SK-N-SH (cell line): ENCODE data around the gene GADL1. TPM values are rescaled to one million over a fixed set of nuclear protein-coding genes. Genes with fewer than 3 reads are reported as not detected.

Experiments used
- CTCF ChIA-PET: fragments of 300-600, 350-600 bp; formaldehyde crosslinking; extraction: SDS; loops from one replicate; lab custom pipeline; 2021; lab: Yijun Ruan, JAX
- POLR2A ChIA-PET: fragments of 350-600 bp; sonication (Branson Sonifier 250); formaldehyde crosslinking; extraction: SDS; loops from one replicate; lab custom pipeline; 2020; ENCODE audit warnings: antibody characterized with exemption, inconsistent platforms; lab: Yijun Ruan, JAX
- DNase-seq: peaks from one replicate; pipeline ENCODE4 v3.0.0; 2012
- H2AFZ ChIP-seq: fragments of 200-600 bp; sonication (generic); 2 replicates; pipeline ENCODE4 v1.8.1; 2016; ENCODE audit warnings: antibody characterized with exemption, mild to moderate bottlenecking, low read depth
- H3F3A ChIP-seq: fragments of 200-600 bp; sonication (generic); replicated peaks from 2 replicates; pipeline ENCODE3; 2016; ENCODE audit warnings: antibody characterized with exemption, mild to moderate bottlenecking; ENCODE audit not compliant: insufficient read depth
- H3K27ac ChIP-seq, 2 experiments: fragments of 200-500 bp in 1 of 2; fragments of 200-600 bp in 1 of 2; sonication (Bioruptor generic) in 1 of 2; sonication (generic), shearing (Covaris generic) in 1 of 2; 2 replicates each; pipeline versions ENCODE4 v1.5.1 to v1.6.1; 2014 to 2016; ENCODE audit warnings: low read depth in 2 of 2, inconsistent platforms in 1 of 2, low read length in 1 of 2, mild to moderate bottlenecking in 1 of 2, mixed read lengths in 1 of 2
- H3K27me3 ChIP-seq: fragments of 200-600 bp; sonication (generic), shearing (Covaris generic); 2 replicates; pipeline ENCODE4 v1.6.1; 2016; ENCODE audit warnings: mixed run types; ENCODE audit not compliant: insufficient read depth
- H3K36me3 ChIP-seq, 2 experiments: fragments of 200-500 bp in 1 of 2; fragments of 200-600 bp in 1 of 2; sonication (Bioruptor generic) in 1 of 2; sonication (generic) in 1 of 2; replicated peaks in 1 of 2; 2 replicates each; pipeline versions ENCODE3 to v1.5.1; 2014 to 2016; ENCODE audit warnings: low read length in 1 of 2, mild to moderate bottlenecking in 1 of 2; ENCODE audit not compliant: insufficient read depth in 2 of 2, control insufficient read depth in 1 of 2
- H3K4me1 ChIP-seq, 2 experiments: fragments of 200-500 bp in 1 of 2; fragments of 200-600 bp in 1 of 2; sonication (Bioruptor generic) in 1 of 2; sonication (generic), shearing (Covaris generic) in 1 of 2; 2 replicates each; pipeline versions ENCODE4 v1.5.1 to v1.6.1; 2014 to 2016; ENCODE audit warnings: low read depth in 1 of 2, low read length in 1 of 2, mixed run types in 1 of 2; ENCODE audit not compliant: insufficient read depth in 2 of 2, control insufficient read depth in 1 of 2
- H3K4me2 ChIP-seq: fragments of 200-600 bp; sonication (generic), shearing (Covaris generic); 2 replicates; pipeline ENCODE4 v1.6.1; 2017; ENCODE audit warnings: mixed run types
- H3K4me3 ChIP-seq, 2 experiments: fragments of 200-500 bp in 1 of 2; fragments of 200-600 bp in 1 of 2; sonication (Bioruptor generic) in 1 of 2; sonication (generic), shearing (Covaris generic) in 1 of 2; 2 replicates each; pipeline versions ENCODE4 v1.5.1 to v1.8.1; 2014 to 2016; ENCODE audit warnings: low read depth in 2 of 2, inconsistent platforms in 1 of 2, low read length in 1 of 2, mild to moderate bottlenecking in 1 of 2, mixed read lengths in 1 of 2, moderate library complexity in 1 of 2
- H3K79me2 ChIP-seq: fragments of 200-600 bp; sonication (generic); 2 replicates; pipeline ENCODE4 v1.8.1; 2017; ENCODE audit warnings: mild to moderate bottlenecking; ENCODE audit not compliant: insufficient read depth
- H3K9ac ChIP-seq: fragments of 200-600 bp; sonication (generic); 2 replicates; pipeline ENCODE4 v1.6.1; 2017; ENCODE audit warnings: mixed run types
- H3K9me2 ChIP-seq: fragments of 200-600 bp; sonication (generic); 2 replicates; pipeline ENCODE4 v1.6.1; 2017; ENCODE audit warnings: mixed run types
- H3K9me3 ChIP-seq: fragments of 200-600 bp; sonication (generic); 2 replicates; pipeline ENCODE4 v1.6.1; 2017; ENCODE audit warnings: mixed run types, mild to moderate bottlenecking, moderate library complexity
- H4K20me1 ChIP-seq: fragments of 200-600 bp; sonication (generic); 2 replicates; pipeline ENCODE4 v1.6.1; 2017; ENCODE audit warnings: mild to moderate bottlenecking, mixed run types; ENCODE audit not compliant: insufficient read depth
- CHD2 ChIP-seq: fragments of 150-350 bp; IDR thresholded peaks from 2 replicates; pipeline ENCODE4 v1.6.1; 2018; ENCODE audit warnings: low read length; ENCODE audit not compliant: partially characterized antibody
- CTCF ChIP-seq: fragments of 200-600 bp; sonication (generic); IDR thresholded peaks from 2 replicates; pipeline ENCODE4 v1.6.1; 2017; ENCODE audit warnings: antibody characterized with exemption, mild to moderate bottlenecking, moderate library complexity
- FOSL2 ChIP-seq: IDR thresholded peaks from 2 replicates; pipeline ENCODE4 v1.4.0; 2012; ENCODE audit warnings: low read depth, mild to moderate bottlenecking, moderate library complexity, borderline replicate concordance
- GABPA ChIP-seq: IDR thresholded peaks from 2 replicates; pipeline ENCODE4 v1.4.0; 2012; ENCODE audit warnings: low read depth, mild to moderate bottlenecking
- JUND ChIP-seq: IDR thresholded peaks from 2 replicates; pipeline ENCODE4 v1.4.0; 2012
- NFIC ChIP-seq: IDR thresholded peaks from 2 replicates; pipeline ENCODE4 v1.4.0; 2012; ENCODE audit warnings: borderline replicate concordance
- ZBTB33 ChIP-seq: IDR thresholded peaks from 2 replicates; pipeline ENCODE4 v1.4.0; 2012; ENCODE audit warnings: low read depth, borderline replicate concordance
- WGBS: methylation state at CpG from one replicate; pipeline ENCODE4 v1.1.6; 2017; ENCODE audit warnings: low lambda C conversion rate; 5-methylcytosine and 5-hydroxymethylcytosine counted together
- polyA plus RNA-seq, 3 experiments: library from polyadenylated mRNA; depleted of rRNA; stranded (reverse); fragments of >200 nt; gene quantifications; 2 replicates each; pipeline ENCODE4 v1.2.3, GENCODE V29; 2012
- TF ChIP-seq, protein P1 (sequence below): IDR thresholded peaks from 2 replicates; pipeline ENCODE4 v1.4.0; 2012; ENCODE audit warnings: low read depth, borderline replicate concordance

GADL1 gene
- polyA plus RNA-seq, 1 of the 3 experiments (the other 2 are of a cell fraction): not detected

DNA sequence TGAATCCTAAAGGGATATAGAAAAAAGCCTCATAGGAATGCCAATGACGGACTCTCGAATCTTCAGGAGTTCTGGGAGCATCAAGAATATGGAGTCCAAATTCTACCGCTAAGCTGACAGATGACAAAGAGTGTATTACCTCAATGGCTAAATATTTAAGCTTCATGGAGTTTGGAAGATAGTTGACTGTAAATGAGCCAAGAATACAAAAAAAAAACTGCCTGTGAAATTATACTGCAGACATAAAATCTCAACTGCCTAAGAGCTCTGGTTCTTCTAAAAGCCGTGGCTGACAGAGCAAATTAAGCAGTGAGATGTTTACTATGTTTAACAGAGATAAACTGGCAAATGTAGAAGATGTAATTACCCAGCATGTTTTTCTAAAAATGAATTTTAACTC is 140.0 kb downstream of the GADL1 start:
- WGBS: 88% methylated on average over 4 of the region's 4 CpGs

DNA sequence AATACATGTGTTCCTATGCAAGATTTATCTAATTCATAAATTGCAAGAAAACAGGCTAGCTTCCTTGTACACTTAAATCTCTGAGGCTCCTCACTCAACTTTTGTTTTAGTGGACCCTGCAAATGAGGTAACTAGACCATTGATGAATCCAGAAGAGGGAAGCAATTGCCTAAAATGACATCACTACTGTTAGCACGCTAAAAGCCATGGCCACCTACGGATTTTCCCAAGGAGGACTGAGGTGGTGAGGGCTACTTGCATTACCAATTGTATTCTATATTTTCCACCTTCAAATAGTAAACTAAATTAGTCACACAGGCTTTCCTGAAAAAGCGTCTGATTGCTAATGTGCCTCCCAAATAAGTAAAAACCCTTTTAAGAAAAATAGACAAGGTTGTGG is 140.7 kb downstream of the GADL1 start:
- H3K9me2 ChIP-seq: no peaks in the 10 kb centered on the region
- CTCF ChIA-PET: interaction anchor here (1.1 to 5.6 kb wide), 2 partner anchors 12 to 15 kb away, joined by 3 to 38 read pairs; no protein-coding TSS in a partner anchor
- TF ChIP-seq, protein P1, sequence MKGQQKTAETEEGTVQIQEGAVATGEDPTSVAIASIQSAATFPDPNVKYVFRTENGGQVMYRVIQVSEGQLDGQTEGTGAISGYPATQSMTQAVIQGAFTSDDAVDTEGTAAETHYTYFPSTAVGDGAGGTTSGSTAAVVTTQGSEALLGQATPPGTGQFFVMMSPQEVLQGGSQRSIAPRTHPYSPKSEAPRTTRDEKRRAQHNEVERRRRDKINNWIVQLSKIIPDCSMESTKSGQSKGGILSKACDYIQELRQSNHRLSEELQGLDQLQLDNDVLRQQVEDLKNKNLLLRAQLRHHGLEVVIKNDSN: no peak
- TF ChIP-seq CHD2: no peak
- no peak for TF ChIP-seq NFIC
- no peak for TF ChIP-seq FOSL2
- no peak for TF ChIP-seq GABPA
- TF ChIP-seq CTCF: no peak
- TF ChIP-seq, all 33 proteins: peak for 0
- no peak overlapping the region for H2AFZ ChIP-seq
- no peak overlapping the region for H3K4me3 ChIP-seq
- H3F3A ChIP-seq: no peaks in the 10 kb centered on the region
- H3K79me2 ChIP-seq: no peaks in the 10 kb centered on the region
- no peak for DNase-seq
- H3K9me3 ChIP-seq: no peaks in the 10 kb centered on the region
- H3K4me1 ChIP-seq: peaks cover 0 to 17% of the 10 kb centered on the region in 2 experiments; a peak in 2 of 4 replicates
- no peaks in the 10 kb centered on the region for H3K36me3 ChIP-seq
- no peak overlapping the region for H3K4me2 ChIP-seq
- H4K20me1 ChIP-seq: no peaks in the 10 kb centered on the region
- no peaks in the 10 kb centered on the region for H3K27me3 ChIP-seq
- H3K27ac ChIP-seq: no peak overlapping the region
- WGBS: 100% methylated on average over 3 of the region's 3 CpGs
- no peak overlapping the region for H3K9ac ChIP-seq
- POLR2A ChIA-PET: no interaction called here

More for the DNA sequence above, 140.0 kb downstream of the GADL1 start:
- TF ChIP-seq ZBTB33 (no peak), JUND (no peak)
- ChIA-PET CTCF (interaction anchor here (0.7 to 5.6 kb wide), 2 partner anchors 14 to 33 kb away, joined by 3 to 38 read pairs; no protein-coding TSS in a partner anchor), POLR2A (interaction anchor here (0.6 kb wide), 1 partner anchor 712 kb away, joined by 3 read pairs; no protein-coding TSS in a partner anchor)
- Histone ChIP-seq H2AFZ (no peak overlapping the region), H3K79me2 (no peaks in the 10 kb centered on the region), H3K4me3 (no peak overlapping the region), H3K9me2 (no peaks in the 10 kb centered on the region), H3K4me2 (no peak overlapping the region), H3K27me3 (no peaks in the 10 kb centered on the region), H3K4me1 (peaks cover 0 to 11% of the 10 kb centered on the region in 2 experiments; a peak in 2 of 4 replicates), H3F3A (no peaks in the 10 kb centered on the region), H3K27ac (no peak overlapping the region), H3K36me3 (no peaks in the 10 kb centered on the region), H3K9me3 (no peaks in the 10 kb centered on the region), H3K9ac (no peak overlapping the region), H4K20me1 (no peaks in the 10 kb centered on the region)
- no peak for DNase-seq
